MM.1S (cell line): ENCODE results near the gene KHNYN.

ENCODE experiments used
- DNase-seq: peaks from one replicate; pipeline ENCODE4 v3.0.0-alpha.2; 2015
- H2AFZ ChIP-seq: fragments of 300-600 bp; sonication (generic); 2 replicates; pipeline ENCODE4 v1.6.0; 2016; ENCODE audit warnings: antibody characterized with exemption, low read length
- H3F3A ChIP-seq: fragments of 300-600 bp; sonication (generic); 2 replicates; pipeline ENCODE4 v1.6.1; 2016; ENCODE audit warnings: mild to moderate bottlenecking, antibody characterized with exemption, low read length, moderate library complexity, mixed read lengths; ENCODE audit not compliant: insufficient read depth
- H3K27ac ChIP-seq: fragments of 300-600 bp; sonication (generic); 2 replicates; pipeline ENCODE4 v1.5.1; 2016; ENCODE audit warnings: mild to moderate bottlenecking, low read length
- H3K27me3 ChIP-seq: fragments of 300-600 bp; sonication (generic); replicated peaks from 2 replicates; pipeline ENCODE4 v1.6.0; 2016; ENCODE audit warnings: low read length; ENCODE audit not compliant: insufficient read depth
- H3K36me3 ChIP-seq: fragments of 300-600 bp; sonication (generic); replicated peaks from 2 replicates; pipeline ENCODE4 v1.6.1; 2016; ENCODE audit warnings: mild to moderate bottlenecking, low read length, mixed read lengths; ENCODE audit not compliant: insufficient read depth
- H3K4me1 ChIP-seq: fragments of 300-600 bp; sonication (generic); 2 replicates; pipeline ENCODE4 v1.6.1; 2016; ENCODE audit warnings: low read length, mixed read lengths
- H3K4me2 ChIP-seq: fragments of 300-600 bp; sonication (generic); 2 replicates; pipeline ENCODE4 v1.6.0; 2016; ENCODE audit warnings: low read depth, low read length
- H3K4me3 ChIP-seq: fragments of 300-600 bp; sonication (generic); 2 replicates; pipeline ENCODE4 v1.5.1; 2016; ENCODE audit warnings: low read length, mixed read lengths
- H3K79me2 ChIP-seq: fragments of 300-600 bp; sonication (generic); 2 replicates; pipeline ENCODE4 v1.6.1; 2016; ENCODE audit warnings: mixed run types, low read length, mixed read lengths
- H3K9ac ChIP-seq: fragments of 300-600 bp; sonication (generic); 2 replicates; pipeline ENCODE4 v1.6.1; 2016; ENCODE audit warnings: low read length, mixed read lengths
- H3K9me2 ChIP-seq: fragments of 300-600 bp; sonication (generic); replicated peaks from 2 replicates; pipeline ENCODE4 v1.6.1; 2016; ENCODE audit warnings: mild to moderate bottlenecking, low read length, mixed read lengths; ENCODE audit not compliant: insufficient read depth
- H3K9me3 ChIP-seq: fragments of 300-600 bp; sonication (generic); replicated peaks from 2 replicates; pipeline ENCODE4 v1.6.1; 2016; ENCODE audit warnings: mild to moderate bottlenecking, low read length, mixed read lengths; ENCODE audit not compliant: insufficient read depth
- H4K20me1 ChIP-seq: fragments of 300-600 bp; sonication (generic); 2 replicates; pipeline ENCODE4 v1.6.1; 2016; ENCODE audit warnings: mild to moderate bottlenecking, low read length, moderate library complexity, mixed read lengths; ENCODE audit not compliant: insufficient read depth
- EZH2 ChIP-seq: fragments of 300-600 bp; sonication (generic); optimal IDR thresholded peaks from 2 replicates; pipeline ENCODE3; 2017; ENCODE audit warnings: low read depth, mild to moderate bottlenecking, antibody characterized with exemption, low read length, mixed read lengths
- EZH2phosphoT487 ChIP-seq: fragments of 300-600 bp; sonication (generic); IDR thresholded peaks from 2 replicates; pipeline ENCODE4 v1.6.1; 2018; ENCODE audit warnings: antibody characterized with exemption, low read length
- TF ChIP-seq, protein P1 (sequence below): fragments of 300-600 bp; sonication (generic); IDR thresholded peaks from 2 replicates; pipeline ENCODE4 v1.5.1; 2016; ENCODE audit warnings: antibody characterized with exemption, low read length, mixed read lengths

The KHNYN gene

DNA sequence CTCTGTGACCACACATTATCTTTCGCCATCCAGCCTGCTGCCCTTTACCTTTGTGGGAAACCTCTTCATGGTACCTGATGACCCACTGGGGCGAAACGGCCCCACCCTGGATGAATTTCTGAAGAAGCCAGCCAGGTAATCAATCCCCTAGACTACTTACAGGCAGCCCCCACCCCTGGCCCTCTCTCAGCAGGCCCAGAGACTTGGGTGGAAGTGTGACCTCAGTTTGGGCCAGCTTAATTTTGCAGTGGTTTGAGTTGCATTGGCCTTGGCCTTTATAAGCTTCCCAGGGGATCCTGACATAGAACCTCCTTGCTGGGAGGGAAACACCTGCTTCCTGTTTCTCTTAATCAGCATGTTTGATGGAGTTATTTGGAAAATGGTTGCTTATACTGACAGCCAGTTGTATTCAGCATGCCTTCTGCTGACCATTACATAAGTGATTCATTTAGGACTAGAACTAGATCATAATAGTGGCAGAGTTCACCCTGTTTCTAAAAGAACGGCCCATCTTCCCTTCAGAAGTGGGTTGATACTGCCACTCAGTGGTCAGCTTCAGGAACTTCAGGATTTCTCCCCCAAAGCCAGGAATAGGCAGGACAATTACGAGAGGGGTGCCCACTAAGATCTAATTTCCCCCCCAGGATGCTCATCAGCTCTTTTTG lies 6.7 kb downstream of the KHNYN start:
- H3K9me2 ChIP-seq: no peaks in the 10 kb centered on the region
- 0 out of 2 replicates have a peak, but pooled peaks cover 2% of the 10 kb centered on the region for H3K36me3 ChIP-seq
- H3K4me1 ChIP-seq: 0 out of 2 replicates have a peak, but pooled peaks cover 3% of the 10 kb centered on the region
- H3K27me3 ChIP-seq: no peaks in the 10 kb centered on the region
- no peak overlapping the region for H3K27ac ChIP-seq
- H3K9ac ChIP-seq: no peak overlapping the region
- H3K4me2 ChIP-seq: no peak overlapping the region
- DNase-seq: no peak
- H2AFZ ChIP-seq: no peak overlapping the region
- no peak overlapping the region for H3K4me3 ChIP-seq
- peaks cover 7% of the 10 kb centered on the region for H3F3A ChIP-seq
- H4K20me1 ChIP-seq: no peaks in the 10 kb centered on the region
- TF ChIP-seq, protein P1, sequence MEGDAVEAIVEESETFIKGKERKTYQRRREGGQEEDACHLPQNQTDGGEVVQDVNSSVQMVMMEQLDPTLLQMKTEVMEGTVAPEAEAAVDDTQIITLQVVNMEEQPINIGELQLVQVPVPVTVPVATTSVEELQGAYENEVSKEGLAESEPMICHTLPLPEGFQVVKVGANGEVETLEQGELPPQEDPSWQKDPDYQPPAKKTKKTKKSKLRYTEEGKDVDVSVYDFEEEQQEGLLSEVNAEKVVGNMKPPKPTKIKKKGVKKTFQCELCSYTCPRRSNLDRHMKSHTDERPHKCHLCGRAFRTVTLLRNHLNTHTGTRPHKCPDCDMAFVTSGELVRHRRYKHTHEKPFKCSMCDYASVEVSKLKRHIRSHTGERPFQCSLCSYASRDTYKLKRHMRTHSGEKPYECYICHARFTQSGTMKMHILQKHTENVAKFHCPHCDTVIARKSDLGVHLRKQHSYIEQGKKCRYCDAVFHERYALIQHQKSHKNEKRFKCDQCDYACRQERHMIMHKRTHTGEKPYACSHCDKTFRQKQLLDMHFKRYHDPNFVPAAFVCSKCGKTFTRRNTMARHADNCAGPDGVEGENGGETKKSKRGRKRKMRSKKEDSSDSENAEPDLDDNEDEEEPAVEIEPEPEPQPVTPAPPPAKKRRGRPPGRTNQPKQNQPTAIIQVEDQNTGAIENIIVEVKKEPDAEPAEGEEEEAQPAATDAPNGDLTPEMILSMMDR: peak; percentile 53
- TF ChIP-seq EZH2: no peak
- no peaks in the 10 kb centered on the region for H3K9me3 ChIP-seq
- H3K79me2 ChIP-seq: peaks cover 10% of the 10 kb centered on the region

DNA sequence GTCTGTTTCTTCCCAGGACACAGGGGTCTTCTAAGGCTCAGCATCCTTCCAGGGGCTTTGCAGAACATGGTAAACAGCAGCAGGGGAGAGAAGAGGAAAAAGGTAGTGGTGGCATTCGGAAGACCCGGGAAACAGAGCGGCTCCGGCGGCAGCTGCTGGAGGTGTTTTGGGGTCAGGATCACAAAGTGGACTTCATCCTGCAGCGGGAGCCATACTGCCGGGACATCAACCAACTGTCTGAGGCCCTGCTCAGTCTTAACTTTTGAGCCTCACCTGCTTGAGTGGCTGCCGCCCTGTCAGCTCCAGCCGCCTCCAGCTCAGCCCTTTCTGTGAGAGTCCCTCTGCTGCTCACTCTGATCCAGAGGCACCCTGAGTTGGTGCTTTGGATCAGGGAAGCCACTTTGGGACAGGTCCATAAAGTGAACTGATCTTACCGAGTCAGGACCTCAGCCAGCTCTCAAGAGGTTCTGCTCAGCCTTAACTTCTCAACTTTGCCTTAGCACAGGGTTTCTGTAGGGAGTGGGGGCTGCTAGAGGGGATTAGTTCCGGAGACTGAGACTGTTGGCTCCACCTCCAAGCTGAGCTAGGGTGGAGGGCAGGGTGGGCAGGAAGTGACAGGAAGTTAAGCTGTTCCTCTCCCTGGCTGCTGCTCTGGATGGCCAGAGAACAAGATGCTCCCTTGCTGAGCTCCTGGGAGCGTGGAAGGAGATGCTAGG lies 7.4 kb downstream of the KHNYN start:
- no peak overlapping the region for H3K9ac ChIP-seq
- H3K4me2 ChIP-seq: no peak overlapping the region
- H3K27ac ChIP-seq: no peak overlapping the region
- H3K9me3 ChIP-seq: no peaks in the 10 kb centered on the region
- no peak overlapping the region for H2AFZ ChIP-seq
- TF ChIP-seq EZH2 (no peak), EZH2phosphoT487 (no peak)
- peaks cover 5% of the 10 kb centered on the region; the same call in 1 of the 2 replicates for H3K79me2 ChIP-seq
- no peaks in the 10 kb centered on the region for H4K20me1 ChIP-seq
- H3K9me2 ChIP-seq: no peaks in the 10 kb centered on the region
- no peak for DNase-seq
- H3F3A ChIP-seq: peaks cover 5% of the 10 kb centered on the region
- 0 out of 2 replicates have a peak, but pooled peaks cover 2% of the 10 kb centered on the region for H3K36me3 ChIP-seq
- no peaks in the 10 kb centered on the region for H3K27me3 ChIP-seq
- H3K4me3 ChIP-seq: no peak overlapping the region
- H3K4me1 ChIP-seq: 0 out of 2 replicates have a peak, but pooled peaks cover 3% of the 10 kb centered on the region

DNA sequence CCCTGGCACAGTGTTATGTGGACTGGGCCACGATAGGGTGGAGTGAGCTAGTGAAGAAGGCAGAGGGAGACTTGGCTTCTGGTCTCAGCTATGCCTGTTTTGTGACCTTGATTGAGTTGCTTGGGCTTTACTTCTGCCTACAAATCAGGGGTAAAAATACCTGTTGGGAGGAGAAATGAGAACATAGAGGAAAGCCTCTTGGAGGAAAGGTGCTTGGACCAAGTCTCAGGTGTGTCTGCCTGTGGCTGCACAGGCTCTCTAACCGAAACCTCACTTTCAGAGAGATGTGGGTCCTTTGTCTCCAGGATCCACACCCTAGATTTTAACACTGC lies 7.9 kb downstream of the KHNYN start:
- no peak overlapping the region for H3K4me2 ChIP-seq
- no peaks in the 10 kb centered on the region for H3K9me2 ChIP-seq
- 0 out of 2 replicates have a peak, but pooled peaks cover 2% of the 10 kb centered on the region for H3K36me3 ChIP-seq
- H3K27me3 ChIP-seq: no peaks in the 10 kb centered on the region
- H4K20me1 ChIP-seq: no peaks in the 10 kb centered on the region
- H3K79me2 ChIP-seq: no peaks in the 10 kb centered on the region; the same call in 1 of the 2 replicates
- no peak for DNase-seq
- H3F3A ChIP-seq: peaks cover 5% of the 10 kb centered on the region
- 0 out of 2 replicates have a peak, but pooled peaks cover 3% of the 10 kb centered on the region for H3K4me1 ChIP-seq
- no peak overlapping the region for H3K4me3 ChIP-seq
- H2AFZ ChIP-seq: no peak overlapping the region
- H3K27ac ChIP-seq: no peak overlapping the region
- H3K9ac ChIP-seq: no peak overlapping the region
- H3K9me3 ChIP-seq: no peaks in the 10 kb centered on the region
- TF ChIP-seq EZH2phosphoT487: no peak
- TF ChIP-seq, protein P1: no peak
- TF ChIP-seq EZH2: no peak
